ENCODE data around the gene TRABD2A.

The TRABD2A gene

GRCh38 chr2:84879584-84880394, 1.1 kb downstream of the TRABD2A start:
- H2AFZ ChIP-seq (ENCODE audit: low read length): no peak overlapping the region
- H3K9me2 ChIP-seq (replicated peaks; ENCODE audit: low read depth, low read length): no peaks in the 10 kb centered on the region
- no peaks in the 10 kb centered on the region for H3K36me3 ChIP-seq (ENCODE audit: insufficient read depth, low read length)
- H3K9me3 ChIP-seq (ENCODE audit: insufficient read depth, low read depth, low read length): no peaks in the 10 kb centered on the region
- no peaks in the 10 kb centered on the region for H4K20me1 ChIP-seq (ENCODE audit: insufficient read depth, low read length, poor library complexity, severe bottlenecking)
- TF ChIP-seq EZH2phosphoT487 (IDR thresholded peaks at IDR 0.05; ENCODE audit: borderline replicate concordance) (no peak), CTCF (conservative IDR thresholded peaks at IDR 0.05; ENCODE audit: low read length) (no peak)
- no peak overlapping the region for H3K4me3 ChIP-seq (ENCODE audit: low read length, poor library complexity, severe bottlenecking)
- H3K4me2 ChIP-seq (ENCODE audit: low read depth, low read length, poor library complexity, severe bottlenecking): no peak overlapping the region
- H3F3A ChIP-seq (ENCODE audit: low read depth): no peaks in the 10 kb centered on the region
- no peaks in the 10 kb centered on the region for H3K27me3 ChIP-seq (ENCODE audit: insufficient read depth, low read length, poor library complexity, severe bottlenecking)
- H3K4me1 ChIP-seq (ENCODE audit: insufficient read depth, low read length, poor library complexity, severe bottlenecking): peaks cover 4% of the 10 kb centered on the region
- H3K79me2 ChIP-seq (ENCODE audit: insufficient read depth, low read length): no peaks in the 10 kb centered on the region
- H3K9ac ChIP-seq (ENCODE audit: low read depth, low read length, poor library complexity, severe bottlenecking): no peak overlapping the region

GRCh38 chr2:84878896-84879583, 1.8 kb downstream of the TRABD2A start:
- Histone ChIP-seq H3K4me2 (ENCODE audit: low read depth, low read length, poor library complexity, severe bottlenecking) (no peak overlapping the region), H3K79me2 (ENCODE audit: insufficient read depth, low read length) (no peaks in the 10 kb centered on the region), H3K9me2 (replicated peaks; ENCODE audit: low read depth, low read length) (no peaks in the 10 kb centered on the region), H3F3A (ENCODE audit: low read depth) (no peaks in the 10 kb centered on the region), H3K27me3 (ENCODE audit: insufficient read depth, low read length, poor library complexity, severe bottlenecking) (no peaks in the 10 kb centered on the region), H2AFZ (ENCODE audit: low read length) (no peak overlapping the region), H3K36me3 (ENCODE audit: insufficient read depth, low read length) (no peaks in the 10 kb centered on the region), H3K9me3 (ENCODE audit: insufficient read depth, low read depth, low read length) (no peaks in the 10 kb centered on the region), H3K4me1 (ENCODE audit: insufficient read depth, low read length, poor library complexity, severe bottlenecking) (peaks cover 4% of the 10 kb centered on the region), H3K4me3 (ENCODE audit: low read length, poor library complexity, severe bottlenecking) (no peak overlapping the region), H3K9ac (ENCODE audit: low read depth, low read length, poor library complexity, severe bottlenecking) (no peak overlapping the region), H4K20me1 (ENCODE audit: insufficient read depth, low read length, poor library complexity, severe bottlenecking) (no peaks in the 10 kb centered on the region)
- TF ChIP-seq EZH2phosphoT487 (IDR thresholded peaks at IDR 0.05; ENCODE audit: borderline replicate concordance): no peak
- no peak for TF ChIP-seq CTCF (conservative IDR thresholded peaks at IDR 0.05; ENCODE audit: low read length)

- no peak overlapping the region for H3K4me2 ChIP-seq (ENCODE audit: low read depth, low read length, poor library complexity, severe bottlenecking)
These were observed 2.4 kb downstream of the TRABD2A start for GRCh38 chr2:84878459-84878858.

More at GRCh38 chr2:84878459-84878858, 2.4 kb downstream of the TRABD2A start:
- H3K4me1 ChIP-seq (ENCODE audit: insufficient read depth, low read length, poor library complexity, severe bottlenecking): peaks cover 4% of the 10 kb centered on the region
- no peak overlapping the region for H2AFZ ChIP-seq (ENCODE audit: low read length)
- no peaks in the 10 kb centered on the region for H3K79me2 ChIP-seq (ENCODE audit: insufficient read depth, low read length)
- no peak overlapping the region for H3K4me3 ChIP-seq (ENCODE audit: low read length, poor library complexity, severe bottlenecking)
- no peaks in the 10 kb centered on the region for H3K27me3 ChIP-seq (ENCODE audit: insufficient read depth, low read length, poor library complexity, severe bottlenecking)
- H3K9ac ChIP-seq (ENCODE audit: low read depth, low read length, poor library complexity, severe bottlenecking): no peak overlapping the region
- H4K20me1 ChIP-seq (ENCODE audit: insufficient read depth, low read length, poor library complexity, severe bottlenecking): no peaks in the 10 kb centered on the region
- no peaks in the 10 kb centered on the region for H3K9me3 ChIP-seq (ENCODE audit: insufficient read depth, low read depth, low read length)
- TF ChIP-seq CTCF (conservative IDR thresholded peaks at IDR 0.05; ENCODE audit: low read length) (no peak), EZH2phosphoT487 (IDR thresholded peaks at IDR 0.05; ENCODE audit: borderline replicate concordance) (no peak)
- H3F3A ChIP-seq (ENCODE audit: low read depth): no peaks in the 10 kb centered on the region
- no peaks in the 10 kb centered on the region for H3K9me2 ChIP-seq (replicated peaks; ENCODE audit: low read depth, low read length)
- no peaks in the 10 kb centered on the region for H3K36me3 ChIP-seq (ENCODE audit: insufficient read depth, low read length)

All from Loucy (cell line).